SK-N-SH treated with all-trans-retinoic acid at 6 μM for 48 hours (cell line): ENCODE data around the gene TSKU.

ENCODE experiments used
- ATAC-seq: fragments of 200-7000 bp; cut with Tn5 transposase; 3 replicates; pipeline ENCODE4 v1.9.1; 2020; ENCODE audit warnings: mild to moderate bottlenecking, moderate library complexity
- ARNTL ChIP-seq: fragments of 450-650 bp; formaldehyde crosslinking; IDR thresholded peaks from 2 replicates; pipeline ENCODE4 v1.5.0; 2020; ENCODE audit warnings: low read depth, mild to moderate bottlenecking, moderate library complexity, borderline replicate concordance
- BACH2 ChIP-seq: fragments of 250-450 bp; sonication (Bioruptor Pico); IDR thresholded peaks from 2 replicates; pipeline ENCODE4 v1.9.0; 2021; ENCODE audit warnings: mild to moderate bottlenecking, borderline replicate concordance
- CREB5 ChIP-seq: fragments of 250-450 bp; sonication (Bioruptor Pico); IDR thresholded peaks from 2 replicates; pipeline ENCODE4 v1.5.1; 2020; ENCODE audit warnings: low read depth, mild to moderate bottlenecking, moderate library complexity
- CSDC2 ChIP-seq: fragments of 250-450 bp; sonication (Bioruptor Pico); IDR thresholded peaks from 2 replicates; pipeline ENCODE4 v1.5.0; 2020; ENCODE audit warnings: mild to moderate bottlenecking, moderate library complexity
- ESRRG ChIP-seq: fragments of 250-450 bp; sonication (Bioruptor Pico); IDR thresholded peaks from 2 replicates; pipeline ENCODE4 v1.6.1; 2021; ENCODE audit warnings: mild to moderate bottlenecking
- ISL1 ChIP-seq: fragments of 250-450 bp; sonication (Bioruptor Pico); IDR thresholded peaks from 2 replicates; pipeline ENCODE4 v2.1.2; 2022; ENCODE audit warnings: mild to moderate bottlenecking, moderate library complexity
- OSR1 ChIP-seq: fragments of 250-450 bp; sonication (Bioruptor Pico); IDR thresholded peaks from 2 replicates; pipeline ENCODE4 v1.8.0; 2022; ENCODE audit warnings: moderate library complexity, mild to moderate bottlenecking, inconsistent platforms
- PATZ1 ChIP-seq: fragments of 250-450 bp; sonication (Bioruptor Pico); IDR thresholded peaks from 2 replicates; pipeline ENCODE4 v1.8.0; 2020; ENCODE audit warnings: mild to moderate bottlenecking, moderate library complexity, borderline replicate concordance
- RARB ChIP-seq: fragments of 250-450 bp; sonication (Bioruptor Pico); IDR thresholded peaks from 2 replicates; pipeline ENCODE4 v1.8.0; 2021; ENCODE audit warnings: mild to moderate bottlenecking, moderate library complexity
- SNAI2 ChIP-seq: fragments of 250-450 bp; sonication (Bioruptor Pico); IDR thresholded peaks from 2 replicates; pipeline ENCODE4 v1.5.0; 2020; ENCODE audit warnings: mild to moderate bottlenecking, moderate library complexity
- TCF4 ChIP-seq: fragments of 250-450 bp; sonication (Bioruptor Pico); IDR thresholded peaks from 2 replicates; pipeline ENCODE4 v1.8.0; 2021; ENCODE audit warnings: mild to moderate bottlenecking, moderate library complexity, borderline replicate concordance
- TOX ChIP-seq: fragments of 250-450 bp; sonication (Bioruptor Pico); IDR thresholded peaks from 2 replicates; pipeline ENCODE4 v1.8.0; 2021; ENCODE audit warnings: mild to moderate bottlenecking, moderate library complexity, borderline replicate concordance
- ZC3H10 ChIP-seq: fragments of 250-450 bp; sonication (Bioruptor Pico); IDR thresholded peaks from 2 replicates; pipeline ENCODE4 v1.5.1; 2021; ENCODE audit warnings: mild to moderate bottlenecking, moderate library complexity
- ZFP3 ChIP-seq: fragments of 250-450 bp; sonication (Bioruptor Pico); IDR thresholded peaks from 2 replicates; pipeline ENCODE4 v1.5.0; 2020; ENCODE audit warnings: mild to moderate bottlenecking, moderate library complexity
- ZNF565 ChIP-seq: fragments of 450-650 bp; formaldehyde crosslinking; conservative IDR thresholded peaks from 2 replicates; pipeline ENCODE4 v1.5.0; 2020; ENCODE audit warnings: low read depth, mild to moderate bottlenecking, moderate library complexity
- ZNF70 ChIP-seq: fragments of 450-650 bp; formaldehyde crosslinking; IDR thresholded peaks from 2 replicates; pipeline ENCODE4 v1.5.0; 2020; ENCODE audit warnings: mild to moderate bottlenecking, moderate library complexity
- ZNF8 ChIP-seq: fragments of 450-650 bp; formaldehyde crosslinking; IDR thresholded peaks from 2 replicates; pipeline ENCODE4 v1.5.0; 2020; ENCODE audit warnings: mild to moderate bottlenecking, moderate library complexity
- TF ChIP-seq, protein P1 (sequence below): fragments of 250-450 bp; sonication (Bioruptor Pico); IDR thresholded peaks from 2 replicates; pipeline ENCODE4 v1.5.1; 2021; ENCODE audit warnings: mild to moderate bottlenecking, moderate library complexity
- TF ChIP-seq, protein P2 (sequence below): fragments of 250-450 bp; sonication (Bioruptor Pico); IDR thresholded peaks from 2 replicates; pipeline ENCODE4 v1.8.0; 2021; ENCODE audit warnings: low read depth, mild to moderate bottlenecking, moderate library complexity, borderline replicate concordance
- TF ChIP-seq, protein P3 (sequence below): fragments of 250-450 bp; sonication (Bioruptor Pico); IDR thresholded peaks from 2 replicates; pipeline ENCODE4 v1.5.0; 2020; ENCODE audit warnings: mild to moderate bottlenecking, moderate library complexity

TSKU gene

DNA sequence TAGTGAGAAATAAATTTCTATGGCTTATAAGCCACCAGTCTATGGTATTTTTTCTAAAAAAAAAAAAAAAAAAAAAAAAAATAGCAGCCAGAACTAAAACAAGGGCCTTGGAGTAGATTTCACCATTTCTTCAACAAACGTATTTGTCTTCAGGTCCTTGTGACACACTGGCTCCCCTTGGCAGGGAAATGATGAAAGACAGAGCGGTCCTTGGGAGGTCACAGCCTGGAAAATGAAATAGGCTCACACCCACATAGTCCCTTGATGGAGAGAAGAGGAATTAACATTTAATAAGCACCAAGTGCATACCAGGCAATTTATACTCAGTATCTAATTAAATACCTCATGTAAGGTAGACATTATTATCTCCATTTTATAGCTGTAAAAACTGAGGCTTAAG is 51.9 kb downstream of the TSKU start:
- TF ChIP-seq ZNF565 (CRISPR knock-in tag) (no peak), OSR1 (CRISPR knock-in tag) (no peak), CREB5 (CRISPR knock-in tag) (no peak), RARB (CRISPR knock-in tag) (no peak), ZNF8 (CRISPR knock-in tag) (no peak), ZFP3 (CRISPR knock-in tag) (no peak), ARNTL (CRISPR knock-in tag) (no peak), ISL1 (CRISPR knock-in tag) (no peak), CSDC2 (CRISPR knock-in tag) (no peak), ZC3H10 (CRISPR knock-in tag) (no peak), TCF4 (no peak), BACH2 (CRISPR knock-in tag) (no peak), SNAI2 (CRISPR knock-in tag) (no peak), ESRRG (CRISPR knock-in tag) (no peak), PATZ1 (CRISPR knock-in tag) (no peak)
- TF ChIP-seq, protein P1, sequence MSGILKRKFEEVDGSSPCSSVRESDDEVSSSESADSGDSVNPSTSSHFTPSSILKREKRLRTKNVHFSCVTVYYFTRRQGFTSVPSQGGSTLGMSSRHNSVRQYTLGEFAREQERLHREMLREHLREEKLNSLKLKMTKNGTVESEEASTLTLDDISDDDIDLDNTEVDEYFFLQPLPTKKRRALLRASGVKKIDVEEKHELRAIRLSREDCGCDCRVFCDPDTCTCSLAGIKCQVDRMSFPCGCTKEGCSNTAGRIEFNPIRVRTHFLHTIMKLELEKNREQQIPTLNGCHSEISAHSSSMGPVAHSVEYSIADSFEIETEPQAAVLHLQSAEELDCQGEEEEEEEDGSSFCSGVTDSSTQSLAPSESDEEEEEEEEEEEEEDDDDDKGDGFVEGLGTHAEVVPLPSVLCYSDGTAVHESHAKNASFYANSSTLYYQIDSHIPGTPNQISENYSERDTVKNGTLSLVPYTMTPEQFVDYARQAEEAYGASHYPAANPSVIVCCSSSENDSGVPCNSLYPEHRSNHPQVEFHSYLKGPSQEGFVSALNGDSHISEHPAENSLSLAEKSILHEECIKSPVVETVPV (CRISPR knock-in tag) = no peak
- TF ChIP-seq, protein P2, sequence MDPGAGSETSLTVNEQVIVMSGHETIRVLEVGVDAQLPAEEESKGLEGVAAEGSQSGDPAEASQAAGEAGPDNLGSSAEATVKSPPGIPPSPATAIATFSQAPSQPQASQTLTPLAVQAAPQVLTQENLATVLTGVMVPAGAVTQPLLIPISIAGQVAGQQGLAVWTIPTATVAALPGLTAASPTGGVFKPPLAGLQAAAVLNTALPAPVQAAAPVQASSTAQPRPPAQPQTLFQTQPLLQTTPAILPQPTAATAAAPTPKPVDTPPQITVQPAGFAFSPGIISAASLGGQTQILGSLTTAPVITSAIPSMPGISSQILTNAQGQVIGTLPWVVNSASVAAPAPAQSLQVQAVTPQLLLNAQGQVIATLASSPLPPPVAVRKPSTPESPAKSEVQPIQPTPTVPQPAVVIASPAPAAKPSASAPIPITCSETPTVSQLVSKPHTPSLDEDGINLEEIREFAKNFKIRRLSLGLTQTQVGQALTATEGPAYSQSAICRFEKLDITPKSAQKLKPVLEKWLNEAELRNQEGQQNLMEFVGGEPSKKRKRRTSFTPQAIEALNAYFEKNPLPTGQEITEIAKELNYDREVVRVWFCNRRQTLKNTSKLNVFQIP (CRISPR knock-in tag) = no peak
- TF ChIP-seq, all 23 proteins: peak for 0
- no peak for ATAC-seq

DNA sequence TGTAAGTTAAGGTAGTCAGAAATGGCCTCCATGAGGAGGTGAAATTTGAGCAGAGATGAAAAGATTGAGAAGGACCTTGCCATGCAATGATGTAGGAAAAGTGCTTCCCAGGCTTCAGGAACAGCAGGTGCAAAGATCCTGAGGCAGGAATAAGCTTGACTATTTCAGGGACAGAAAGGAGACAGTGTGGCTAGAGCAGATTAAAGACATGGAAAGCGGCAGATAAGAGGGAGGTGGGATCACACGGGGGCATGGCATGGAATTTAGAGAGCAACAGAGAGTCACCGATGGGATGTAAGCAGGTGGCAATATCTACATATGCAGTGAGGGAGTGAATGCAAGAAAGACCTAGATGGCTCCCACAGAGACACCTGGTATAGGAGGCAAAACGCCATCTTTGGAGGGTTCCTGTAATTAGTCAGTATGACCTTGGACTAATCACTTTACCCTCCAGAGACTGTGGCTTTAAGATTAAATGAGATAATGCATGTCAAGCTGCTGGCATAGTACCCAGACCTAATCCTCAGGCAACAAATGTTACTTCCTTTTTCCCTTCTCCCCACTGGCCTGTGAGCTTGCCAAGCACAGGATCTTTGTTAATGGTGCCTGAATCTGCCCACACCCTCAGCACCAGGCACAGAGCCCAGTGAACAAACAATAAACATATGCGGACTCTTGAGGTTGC is 52.9 kb downstream of the TSKU start:
- TF ChIP-seq, protein P2 (CRISPR knock-in tag) = no peak
- TF ChIP-seq ESRRG (CRISPR knock-in tag) = no peak
- TF ChIP-seq ZC3H10 (CRISPR knock-in tag) = no peak
- TF ChIP-seq ZNF565 (CRISPR knock-in tag) = no peak
- no peak for TF ChIP-seq OSR1 (CRISPR knock-in tag)
- TF ChIP-seq ZFP3 (CRISPR knock-in tag) = no peak
- TF ChIP-seq PATZ1 (CRISPR knock-in tag) = no peak
- no peak for TF ChIP-seq BACH2 (CRISPR knock-in tag)
- no peak for TF ChIP-seq TOX (CRISPR knock-in tag)
- TF ChIP-seq ZNF70 (CRISPR knock-in tag) = no peak
- no peak for TF ChIP-seq SNAI2 (CRISPR knock-in tag)
- TF ChIP-seq, protein P3, sequence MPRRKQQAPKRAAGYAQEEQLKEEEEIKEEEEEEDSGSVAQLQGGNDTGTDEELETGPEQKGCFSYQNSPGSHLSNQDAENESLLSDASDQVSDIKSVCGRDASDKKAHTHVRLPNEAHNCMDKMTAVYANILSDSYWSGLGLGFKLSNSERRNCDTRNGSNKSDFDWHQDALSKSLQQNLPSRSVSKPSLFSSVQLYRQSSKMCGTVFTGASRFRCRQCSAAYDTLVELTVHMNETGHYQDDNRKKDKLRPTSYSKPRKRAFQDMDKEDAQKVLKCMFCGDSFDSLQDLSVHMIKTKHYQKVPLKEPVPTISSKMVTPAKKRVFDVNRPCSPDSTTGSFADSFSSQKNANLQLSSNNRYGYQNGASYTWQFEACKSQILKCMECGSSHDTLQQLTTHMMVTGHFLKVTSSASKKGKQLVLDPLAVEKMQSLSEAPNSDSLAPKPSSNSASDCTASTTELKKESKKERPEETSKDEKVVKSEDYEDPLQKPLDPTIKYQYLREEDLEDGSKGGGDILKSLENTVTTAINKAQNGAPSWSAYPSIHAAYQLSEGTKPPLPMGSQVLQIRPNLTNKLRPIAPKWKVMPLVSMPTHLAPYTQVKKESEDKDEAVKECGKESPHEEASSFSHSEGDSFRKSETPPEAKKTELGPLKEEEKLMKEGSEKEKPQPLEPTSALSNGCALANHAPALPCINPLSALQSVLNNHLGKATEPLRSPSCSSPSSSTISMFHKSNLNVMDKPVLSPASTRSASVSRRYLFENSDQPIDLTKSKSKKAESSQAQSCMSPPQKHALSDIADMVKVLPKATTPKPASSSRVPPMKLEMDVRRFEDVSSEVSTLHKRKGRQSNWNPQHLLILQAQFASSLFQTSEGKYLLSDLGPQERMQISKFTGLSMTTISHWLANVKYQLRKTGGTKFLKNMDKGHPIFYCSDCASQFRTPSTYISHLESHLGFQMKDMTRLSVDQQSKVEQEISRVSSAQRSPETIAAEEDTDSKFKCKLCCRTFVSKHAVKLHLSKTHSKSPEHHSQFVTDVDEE (CRISPR knock-in tag) = no peak
- TF ChIP-seq CREB5 (CRISPR knock-in tag) = no peak
- TF ChIP-seq, protein P1 (CRISPR knock-in tag) = no peak
- no peak for TF ChIP-seq RARB (CRISPR knock-in tag)
- TF ChIP-seq, all 23 proteins: peak for 0
- ATAC-seq = peak; percentile 62
